MCF 10A (cell line): ENCODE results near the gene MPC1. TPM values are rescaled to one million over a fixed set of nuclear protein-coding genes. Genes with fewer than 3 reads are reported as not detected.

ENCODE experiments used
- BruUV-seq: library from RNA; stranded (reverse); fragments of 400-500 nt; replicated peaks from 2 replicates; lab custom pipeline; 2021; lab: Mats Ljungman, UMichigan
- CTCF ChIA-PET: fragments of 300-600 bp; sonication (Branson Sonifier 250); formaldehyde crosslinking; extraction: SDS; loops from one replicate; lab custom pipeline; 2021; ENCODE audit warnings: antibody characterized with exemption, inconsistent platforms; lab: Yijun Ruan, JAX
- POLR2A ChIA-PET: fragments of 300-600, 350-650 bp; sonication (Branson Sonifier 250); formaldehyde crosslinking; extraction: SDS; loops from one replicate; lab custom pipeline; 2020; ENCODE audit warnings: antibody characterized with exemption, inconsistent platforms; lab: Yijun Ruan, JAX
- DNase-seq: peaks from one replicate; pipeline ENCODE4 v3.0.0-alpha.2; 2018; ENCODE audit not compliant: unreplicated experiment
- H3K27ac Mint-ChIP-seq: one replicate; pipeline ENCODE4 v1.8.0; 2022; ENCODE audit warnings: mild to moderate bottlenecking, low read depth, mixed read lengths; ENCODE audit not compliant: unreplicated experiment
- H3K27me3 Mint-ChIP-seq: one replicate; pipeline ENCODE4 v1.8.0; 2022; ENCODE audit warnings: mixed read lengths; ENCODE audit not compliant: insufficient read depth, unreplicated experiment
- H3K36me3 Mint-ChIP-seq: one replicate; pipeline ENCODE4 v1.8.0; 2022; ENCODE audit warnings: mild to moderate bottlenecking, moderate library complexity, mixed read lengths; ENCODE audit not compliant: insufficient read depth, unreplicated experiment
- H3K4me1 Mint-ChIP-seq: one replicate; pipeline ENCODE4 v1.8.0; 2022; ENCODE audit warnings: mixed read lengths; ENCODE audit not compliant: insufficient read depth, unreplicated experiment
- H3K4me3 Mint-ChIP-seq: one replicate; pipeline ENCODE4 v1.8.0; 2022; ENCODE audit warnings: mild to moderate bottlenecking, moderate library complexity, mixed read lengths; ENCODE audit not compliant: unreplicated experiment
- H3K9me3 Mint-ChIP-seq: one replicate; pipeline ENCODE4 v1.8.0; 2022; ENCODE audit warnings: mixed read lengths; ENCODE audit not compliant: unreplicated experiment
- CTCF ChIP-seq: fragments of 200-600 bp; IDR thresholded peaks from one replicate; pipeline ENCODE4 v1.8.0; 2022; ENCODE audit warnings: antibody characterized with exemption, mild to moderate bottlenecking; ENCODE audit not compliant: unreplicated experiment
- intact Hi-C: fragments of 100-400 bp; cut with micrococcal nuclease; formaldehyde crosslinking; loops from 2 replicates; pipeline ENCODE4 v1.14.1; 2022
- total RNA-seq: library from RNA; stranded (reverse); gene quantifications from 2 replicates; pipeline ENCODE4 v1.2.3, GENCODE V29; 2022

The MPC1 gene
- total RNA-seq, 1 experiment from 2014 or later = 33.1 TPM

DNA sequence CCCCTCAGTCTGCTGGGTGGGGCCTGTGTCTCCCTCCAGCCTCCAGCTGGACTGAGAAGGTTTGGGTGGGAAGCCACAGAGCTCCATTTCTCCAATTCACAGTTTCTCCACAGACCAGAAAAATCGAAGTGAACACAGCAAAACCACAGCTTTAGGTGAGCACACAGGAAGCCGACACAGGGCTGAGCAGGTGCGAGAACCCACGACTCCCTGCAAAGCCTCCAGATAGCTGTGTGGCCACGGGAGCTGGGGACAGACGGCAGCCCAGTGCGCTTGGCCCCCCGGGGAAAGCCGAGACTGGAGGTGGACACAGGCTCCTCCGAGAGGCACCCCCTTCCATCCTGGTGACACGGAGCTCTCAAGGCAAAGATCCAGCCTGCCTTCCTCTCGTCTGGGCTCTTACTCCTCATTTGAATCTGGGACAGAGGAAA is 29.0 kb upstream of the MPC1 start:
- H3K27ac Mint-ChIP-seq = no peak overlapping the region
- TF ChIP-seq CTCF = no peak
- peaks cover 75% of the 10 kb centered on the region for H3K36me3 Mint-ChIP-seq
- intact Hi-C loops = no loop called here
- BruUV-seq = no TSS peak
- ChIA-PET CTCF (interaction anchor here (3.2 kb wide), 1 partner anchor 11 kb away, joined by 14 read pairs; no protein-coding TSS in a partner anchor), POLR2A (no interaction called here)
- no peaks in the 10 kb centered on the region for H3K27me3 Mint-ChIP-seq
- H3K4me3 Mint-ChIP-seq = no peak overlapping the region
- no peak for DNase-seq
- H3K4me1 Mint-ChIP-seq = no peaks in the 10 kb centered on the region
- H3K9me3 Mint-ChIP-seq = peaks cover 10% of the 10 kb centered on the region

DNA sequence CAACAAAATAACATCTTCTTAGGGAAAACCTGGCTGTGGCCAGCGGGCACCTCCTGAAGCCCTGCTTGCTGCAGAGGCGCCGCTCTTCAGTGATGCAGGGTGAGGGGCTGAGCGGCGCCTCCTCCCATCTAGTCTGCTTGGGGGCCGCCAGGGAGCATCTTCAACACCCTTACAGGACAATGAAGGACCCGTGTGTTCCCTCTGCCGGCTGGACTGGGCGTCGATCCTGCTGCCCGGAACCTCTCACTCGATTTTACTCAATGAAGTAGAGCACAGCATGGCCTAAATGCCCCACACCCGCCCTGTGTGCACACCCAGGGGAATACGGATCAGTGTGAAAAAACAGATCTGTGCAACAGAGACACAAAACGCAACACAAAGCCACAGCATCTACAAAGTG is 28.5 kb upstream of the MPC1 start:
- POLR2A ChIA-PET = interaction anchor here (0.7 kb wide), 1 partner anchor 14 kb away, joined by 3 read pairs; no protein-coding TSS in a partner anchor
- Mint-ChIP-seq H3K36me3 (peaks cover 70% of the 10 kb centered on the region), H3K27me3 (no peaks in the 10 kb centered on the region), H3K4me1 (no peaks in the 10 kb centered on the region), H3K27ac (no peak overlapping the region), H3K9me3 (peaks cover 5% of the 10 kb centered on the region), H3K4me3 (no peak overlapping the region)
- CTCF ChIA-PET = interaction anchor here (0.7 to 3.2 kb wide), 2 partner anchors 11 to 178 kb away, joined by 3 to 14 read pairs; no protein-coding TSS in a partner anchor
- TF ChIP-seq CTCF = no peak
- intact Hi-C loops = no loop called here
- no TSS peak for BruUV-seq
- DNase-seq = no peak

DNA sequence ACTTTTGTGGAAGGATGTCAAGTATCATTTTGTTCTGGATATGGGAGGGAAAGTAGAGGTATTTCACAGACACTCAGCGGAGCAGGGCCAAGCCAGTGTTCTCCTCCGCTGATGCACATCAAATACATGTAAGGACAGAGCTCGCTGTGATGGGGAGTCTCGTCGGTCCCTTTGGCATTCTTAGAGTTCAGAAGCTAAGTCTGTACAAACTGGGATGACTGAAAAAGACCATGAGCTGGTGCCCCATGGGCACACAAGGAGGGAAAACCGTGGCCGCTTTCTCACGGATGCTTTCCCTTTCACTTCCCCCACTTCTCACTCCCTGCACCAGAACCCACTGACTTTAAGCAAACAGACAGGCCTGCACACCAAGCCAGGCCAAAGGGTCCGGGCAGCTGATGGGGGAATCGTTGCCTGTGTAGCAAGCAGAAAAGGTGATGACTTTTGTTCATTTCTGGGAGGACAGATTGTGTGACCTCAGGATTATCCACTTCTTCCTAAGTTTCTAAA is 27.7 kb upstream of the MPC1 start:
- CTCF ChIA-PET = interaction anchor here (0.7 to 3.2 kb wide), 2 partner anchors 10 to 179 kb away, joined by 3 to 14 read pairs; no protein-coding TSS in a partner anchor
- H3K4me3 Mint-ChIP-seq = no peak overlapping the region
- no peak overlapping the region for H3K27ac Mint-ChIP-seq

More for the DNA sequence above, 27.7 kb upstream of the MPC1 start:
- POLR2A ChIA-PET = no interaction called here
- Mint-ChIP-seq H3K27me3 (no peaks in the 10 kb centered on the region), H3K4me1 (no peaks in the 10 kb centered on the region), H3K36me3 (peaks cover 62% of the 10 kb centered on the region), H3K9me3 (no peaks in the 10 kb centered on the region)
- TF ChIP-seq CTCF = no peak
- DNase-seq = no peak
- intact Hi-C loops = no loop called here
- no TSS peak for BruUV-seq
